Measurements from ENCODE around the gene GPC6.

Gene GPC6

GRCh38 chr13:94315188-94315587 lies 1088.6 kb downstream of the GPC6 start:
- no peak for DNase-seq

DNA sequence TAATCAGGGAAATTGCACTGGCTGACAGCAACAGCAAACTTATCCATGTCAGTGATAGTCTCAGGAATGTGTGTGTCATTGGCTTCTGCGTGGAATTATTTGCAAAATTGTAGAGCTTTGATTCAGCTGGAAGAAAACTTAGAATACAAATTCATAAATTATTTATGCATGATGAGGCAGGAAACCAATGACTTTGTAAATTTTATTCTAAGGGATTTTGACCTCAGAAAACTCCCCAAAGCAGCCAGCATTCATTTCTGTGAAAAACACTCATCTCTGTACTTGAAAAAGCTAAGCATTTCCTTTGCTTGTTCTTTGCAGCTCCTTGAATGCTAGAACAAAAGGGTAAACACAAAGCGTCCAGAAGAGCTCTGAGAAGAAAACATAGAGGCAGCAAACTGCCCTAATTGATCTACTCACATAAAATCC lies 1090.5 kb downstream of the GPC6 start:
- no peak for DNase-seq

GRCh38 chr13:94318418-94318817 lies 1091.8 kb downstream of the GPC6 start:
- no peak for DNase-seq

DNA sequence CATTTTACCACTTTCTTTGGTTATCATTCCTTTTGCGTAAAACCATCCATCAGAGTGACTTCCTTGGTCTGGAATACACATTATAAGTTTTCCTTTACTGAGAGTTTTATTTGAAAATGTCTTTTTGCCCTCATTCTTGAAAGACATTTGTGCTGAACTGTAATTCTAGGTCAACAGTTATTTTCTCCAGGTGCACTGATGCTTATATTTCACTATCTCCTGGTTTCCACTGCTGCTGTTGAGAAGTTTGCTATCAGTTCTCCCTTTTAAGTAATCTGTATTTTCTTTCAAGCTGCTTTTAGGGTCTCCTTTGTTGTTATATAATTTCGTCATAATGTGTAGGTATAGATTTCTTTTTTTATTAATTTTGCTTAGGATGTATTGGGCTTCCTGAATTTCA lies 1092.9 kb downstream of the GPC6 start:
- no peak for DNase-seq

- no peak for DNase-seq
Observed at GRCh38 chr13:94322925-94323763, 1096.5 kb downstream of the GPC6 start.

DNA sequence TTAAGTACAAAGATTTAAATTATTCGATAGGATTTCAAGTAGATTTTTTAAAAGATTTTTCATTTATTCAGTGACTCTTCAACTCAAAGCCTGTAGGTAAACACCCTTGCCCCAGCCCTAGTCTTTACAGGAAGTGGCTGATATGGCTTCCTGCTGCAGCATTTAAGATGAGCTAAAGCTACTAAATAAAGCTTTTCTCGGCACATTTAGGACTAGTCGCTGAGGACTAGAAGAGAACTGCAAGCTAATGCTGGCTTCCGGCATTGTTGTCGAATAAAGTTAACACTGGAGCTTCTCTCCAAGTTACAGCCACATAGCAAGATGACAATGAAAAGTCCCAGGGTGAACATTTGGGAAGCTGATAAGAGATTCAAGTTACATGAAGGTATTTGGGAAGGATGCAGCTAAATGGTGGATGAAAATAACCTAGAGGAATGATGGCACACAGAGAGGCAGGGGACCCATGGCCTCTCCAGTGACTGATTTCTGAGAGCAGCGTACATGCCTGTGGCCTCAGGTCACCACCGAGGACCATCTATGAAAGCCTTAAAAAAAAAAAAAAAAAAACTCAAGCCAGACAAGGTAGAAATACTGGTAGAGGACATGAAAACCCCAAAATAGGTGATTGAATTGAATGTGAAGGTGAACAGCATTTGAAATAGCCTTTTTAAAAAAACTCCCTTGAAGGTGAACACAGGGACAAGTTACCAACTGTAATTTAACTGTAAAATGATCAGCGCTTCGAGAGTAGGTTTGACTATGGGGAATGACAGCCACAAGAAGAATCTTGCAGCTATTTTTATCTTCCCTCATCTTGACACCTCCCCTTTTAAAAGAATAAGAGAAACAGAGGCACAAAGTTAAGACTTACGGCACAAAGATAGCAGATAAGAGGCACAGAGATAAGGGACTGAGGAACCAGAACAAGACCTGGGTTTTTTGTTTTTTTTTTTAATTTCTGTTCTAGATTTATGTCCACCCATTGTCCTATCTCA lies 1097.5 kb downstream of the GPC6 start:
- DNase-seq = peak; percentile 36 to 71

DNA sequence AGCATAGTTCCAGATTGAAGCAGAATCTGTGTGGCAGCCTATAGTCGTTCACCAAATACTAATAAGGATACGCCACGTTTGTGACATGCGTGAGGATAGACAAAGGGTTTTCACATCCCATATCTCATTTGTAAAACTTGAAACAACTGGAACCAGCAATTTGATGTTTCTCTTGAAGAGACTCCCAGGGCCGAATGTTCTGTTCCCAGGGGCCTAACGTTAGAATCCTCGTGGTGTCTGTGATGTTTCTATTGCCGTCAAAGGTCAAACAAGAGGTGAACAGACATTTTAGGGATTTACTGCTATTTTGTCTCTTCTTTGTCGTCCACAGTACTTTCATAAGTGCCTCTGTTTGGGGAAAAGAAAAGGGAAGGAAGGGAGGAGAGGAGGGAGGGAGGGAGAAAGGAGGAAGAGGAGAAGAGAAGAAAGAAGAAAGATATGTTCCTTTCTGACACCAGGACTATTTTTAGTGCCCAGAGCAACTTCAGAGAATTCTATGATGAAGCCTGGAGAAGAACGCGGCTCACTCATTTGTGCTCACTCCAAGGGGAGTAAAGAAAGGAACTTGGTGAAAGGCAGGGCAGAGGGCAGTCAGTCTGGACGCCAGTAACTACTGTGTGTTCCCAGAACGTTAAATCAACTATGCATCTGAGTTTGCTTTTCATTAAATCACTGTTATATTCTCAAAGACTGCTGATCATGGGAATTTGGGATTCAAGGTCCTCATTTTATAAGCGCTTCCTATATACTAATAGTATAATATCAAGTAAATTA lies 1098.3 kb downstream of the GPC6 start:
- DNase-seq = no peak

DNA sequence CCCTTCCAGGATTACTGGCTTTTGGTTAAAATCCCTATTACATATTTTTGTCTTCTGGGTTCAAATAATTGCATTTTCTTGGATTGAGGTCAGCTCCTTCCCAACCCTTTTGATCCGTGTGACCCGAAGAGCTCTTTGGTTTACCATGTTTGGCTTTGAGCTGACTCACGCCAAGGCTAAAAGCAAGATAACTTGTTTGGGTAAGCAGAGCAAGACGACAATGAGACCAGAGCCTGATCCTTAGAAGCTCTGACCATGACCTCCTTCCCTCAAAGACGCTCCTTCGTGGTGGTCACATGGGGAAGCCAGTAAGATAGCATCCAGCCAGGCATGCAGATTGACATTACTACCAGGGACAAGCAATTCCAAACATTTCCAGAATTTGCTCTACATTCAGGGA lies 1099.0 kb downstream of the GPC6 start:
- no peak for DNase-seq

DNA sequence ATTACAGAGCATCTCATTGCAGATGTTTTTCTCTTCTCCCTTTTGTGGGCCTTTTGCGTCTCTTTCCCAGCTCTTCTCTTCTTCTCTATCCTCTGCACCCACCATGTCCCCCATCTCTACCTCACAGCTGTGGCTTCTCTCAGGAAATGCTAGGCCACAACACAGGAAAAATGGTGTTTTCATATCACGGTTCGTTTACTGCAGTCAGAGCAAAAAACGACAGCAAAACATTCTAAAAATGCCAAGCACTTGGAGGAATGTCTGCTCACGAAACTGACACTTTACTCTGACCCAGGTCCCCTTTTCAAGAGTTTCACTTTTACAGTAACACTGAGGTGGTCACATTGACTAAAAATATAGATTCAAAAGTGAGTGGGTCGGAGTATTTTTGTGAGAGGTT lies 1100.7 kb downstream of the GPC6 start:
- DNase-seq = peak in 1 of 2 donors; percentile 26

DNA sequence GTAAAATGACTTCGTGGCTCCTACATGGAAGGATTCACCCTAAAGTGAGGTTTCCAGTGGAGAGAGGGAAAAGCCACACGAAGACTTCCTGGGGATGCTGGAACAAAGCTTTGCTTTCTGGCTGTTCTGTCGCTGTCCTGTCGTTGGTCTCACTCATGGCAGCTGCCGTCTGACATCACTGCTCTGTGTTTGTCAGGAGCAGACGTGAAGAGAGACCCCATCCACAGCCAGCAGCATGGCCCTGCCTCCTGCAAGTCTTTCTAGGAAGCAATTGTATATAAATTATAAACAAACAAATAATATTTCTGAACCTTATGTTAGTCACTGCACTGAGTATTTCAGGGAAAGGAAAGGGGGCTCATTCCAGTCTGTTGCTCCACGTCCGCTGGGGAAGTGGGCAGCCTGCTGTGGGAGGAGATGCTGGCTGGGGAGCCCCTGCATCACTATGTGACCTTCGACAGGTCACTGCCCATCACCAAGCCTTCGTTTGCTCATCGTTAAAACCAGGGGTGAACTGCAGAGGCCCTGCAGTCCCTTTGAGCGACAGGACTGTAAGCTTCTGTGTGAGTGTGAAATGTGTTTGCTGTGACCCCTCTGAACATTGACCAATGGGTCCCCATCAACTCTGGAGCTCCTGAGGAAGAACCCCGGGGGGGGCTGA lies 1101.9 kb downstream of the GPC6 start:
- DNase-seq = no peak

DNA sequence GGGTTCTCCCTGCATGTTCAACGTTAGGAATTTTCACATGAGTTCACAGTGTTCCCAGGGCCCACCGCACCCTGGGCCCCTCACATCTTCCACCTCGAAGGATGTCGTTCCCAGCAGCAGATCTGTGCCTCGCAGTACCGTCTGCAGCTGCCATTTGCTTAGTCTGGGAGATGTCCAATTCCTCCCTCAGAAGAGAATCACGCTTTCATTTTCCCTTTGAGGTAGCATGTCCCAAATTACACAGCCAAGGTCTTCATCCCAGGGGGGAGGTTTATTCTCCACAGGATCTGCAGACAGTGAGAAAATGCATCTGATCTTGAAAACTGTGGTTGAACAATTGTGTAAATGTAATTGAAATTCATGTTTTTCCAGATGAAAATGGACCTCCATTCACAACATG lies 1102.7 kb downstream of the GPC6 start:
- no peak for DNase-seq

- DNase-seq = no peak
Observed at GRCh38 chr13:94329754-94330551, 1103.3 kb downstream of the GPC6 start.

DNA sequence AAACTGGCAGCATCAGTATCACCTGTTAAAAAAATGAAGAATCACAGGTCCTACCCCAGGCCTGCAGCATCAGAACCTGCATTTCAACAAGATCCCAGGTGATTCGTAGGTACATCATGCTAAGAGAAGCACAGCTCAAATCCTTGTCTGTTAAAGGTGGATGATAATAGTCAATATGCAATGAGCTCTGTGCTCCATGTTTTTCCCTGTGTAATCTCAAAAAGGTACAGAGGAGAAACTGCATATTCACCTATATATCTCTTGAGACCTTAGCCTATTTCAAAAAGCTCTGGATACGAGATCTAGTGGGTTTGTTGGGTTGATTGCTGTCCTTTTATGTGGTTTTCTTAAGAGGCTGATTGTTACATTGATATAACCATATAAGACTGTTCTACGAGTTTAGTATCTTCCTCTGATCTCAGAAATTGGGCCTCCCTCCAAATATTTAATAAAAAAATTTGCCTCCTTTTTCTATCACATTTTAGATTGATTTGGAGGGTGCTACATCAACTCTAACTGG lies 1104.0 kb downstream of the GPC6 start:
- peak in 1 of 2 donors; percentile 30 for DNase-seq

DNA sequence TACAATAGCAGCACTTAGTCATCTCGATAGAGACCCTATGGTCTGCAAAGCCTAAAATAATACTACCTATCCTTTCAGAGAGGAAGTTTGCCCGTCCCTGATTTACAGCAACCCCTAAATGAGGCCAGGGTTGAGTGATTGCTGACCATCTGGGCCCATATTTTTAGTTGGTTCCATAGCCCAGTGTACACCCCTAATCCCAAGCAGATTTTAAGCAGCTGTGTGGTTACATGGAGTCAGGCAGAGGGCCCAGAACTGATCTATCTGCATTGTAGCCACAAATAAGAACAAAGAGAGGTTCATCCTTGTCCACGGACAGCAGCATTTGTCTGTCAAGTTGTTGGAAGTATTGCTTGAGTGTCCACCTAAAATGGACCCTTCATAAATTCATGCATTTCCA lies 1104.7 kb downstream of the GPC6 start:
- DNase-seq = no peak

- DNase-seq = no peak
Observed at GRCh38 chr13:94332359-94333096, 1105.9 kb downstream of the GPC6 start.

DNA sequence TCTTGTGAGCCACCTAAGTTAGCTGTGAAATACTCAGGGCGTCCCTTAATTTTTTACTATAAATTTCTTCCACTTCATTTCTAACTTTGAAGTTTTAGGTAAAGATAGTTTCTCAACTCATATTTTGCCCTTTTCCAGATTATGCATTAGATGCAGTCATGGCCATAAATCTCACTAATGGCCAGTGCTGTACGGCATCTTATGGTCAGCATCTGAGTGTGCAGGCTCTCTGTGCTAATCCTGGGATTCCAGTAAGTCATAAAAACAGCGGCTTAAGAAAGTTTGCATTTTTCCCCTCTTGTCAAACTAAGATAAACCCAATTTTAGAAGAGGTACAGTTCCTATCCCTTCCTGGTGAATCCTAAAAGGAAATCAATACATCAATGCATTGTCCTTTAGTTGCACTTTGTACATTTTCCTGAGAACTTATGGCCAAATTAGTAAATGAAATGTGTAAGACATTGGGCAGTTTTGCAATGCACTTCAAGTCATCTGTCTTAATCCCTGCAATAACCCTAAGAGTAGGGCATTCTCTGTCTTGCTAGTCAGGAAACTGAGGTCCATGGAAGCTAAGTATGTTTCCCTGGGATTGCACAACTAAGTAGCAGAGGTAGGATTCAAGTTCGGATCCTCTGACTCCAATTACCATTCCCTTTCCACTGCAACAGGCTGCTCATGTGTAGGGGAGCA lies 1106.7 kb downstream of the GPC6 start:
- DNase-seq = no peak

DNA sequence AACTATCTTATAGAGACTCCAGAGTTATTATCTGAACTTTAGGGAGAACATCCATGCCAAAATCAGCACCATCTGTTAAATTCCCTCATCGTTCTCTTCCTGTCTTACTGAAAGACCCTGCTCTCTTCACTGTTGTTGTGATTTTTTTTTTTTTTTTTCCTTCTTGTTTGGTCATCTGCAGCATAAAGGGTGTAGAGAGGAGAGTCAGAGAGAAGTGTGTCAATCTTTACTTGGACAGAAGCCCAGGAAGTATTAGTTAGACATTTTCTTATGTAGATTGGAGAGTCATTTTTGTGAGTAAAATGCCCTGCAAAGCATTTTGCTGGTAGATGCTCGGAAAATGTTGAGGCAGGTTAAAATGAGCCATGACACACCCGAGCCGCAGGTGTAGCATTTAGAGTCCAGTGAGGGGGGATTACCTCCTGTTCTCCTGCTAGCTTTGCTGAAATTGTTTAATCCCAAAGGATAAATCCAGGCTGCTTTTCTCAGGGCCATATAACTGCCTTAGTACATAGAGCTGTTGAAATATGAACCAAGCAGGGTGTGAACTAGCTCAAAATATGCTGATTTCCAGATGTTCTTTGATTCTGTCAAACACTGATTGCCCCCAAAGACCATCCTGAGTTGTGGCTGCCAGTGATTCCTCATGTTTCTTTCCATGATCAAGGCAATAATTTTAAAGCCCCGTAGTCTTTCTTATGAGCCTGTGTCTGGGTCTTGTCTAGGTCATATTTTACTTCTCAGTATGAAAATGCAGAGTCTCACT lies 1109.3 kb downstream of the GPC6 start:
- no peak for DNase-seq

GRCh38 chr13:94339116-94339687 lies 1112.6 kb downstream of the GPC6 start:
- DNase-seq = no peak
